GM18858 (cell line): Measurements from ENCODE around the gene RYR1.
"Not testable (repeated sequence)": the region's sequence is repeated elsewhere in the genome, so short reads cannot be mapped to it uniquely, and the experiment has no call there.

Experiments
- ATAC-seq: cut with Tn5 transposase; IDR thresholded peaks from one replicate; pipeline ENCODE4 v1.9.1; 2021; ENCODE audit not compliant: unreplicated experiment

RYR1 gene

DNA sequence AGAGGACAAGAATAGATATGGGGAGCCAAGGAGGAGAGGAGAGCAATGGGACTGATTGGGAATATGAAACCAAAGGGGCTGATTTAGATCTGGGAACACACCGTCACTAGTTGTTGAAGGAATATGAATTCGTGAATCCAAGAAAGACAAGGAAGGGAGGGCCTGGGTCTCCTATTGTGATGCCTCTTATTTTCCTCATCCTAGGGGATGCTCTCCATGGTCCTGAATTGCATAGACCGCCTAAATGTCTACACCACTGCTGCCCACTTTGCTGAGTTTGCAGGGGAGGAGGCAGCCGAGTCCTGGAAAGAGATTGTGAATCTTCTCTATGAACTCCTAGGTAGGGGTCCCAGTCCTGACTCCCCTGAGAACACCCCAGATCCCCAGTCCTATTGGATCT, 21.5 kb downstream of the RYR1 start:
- ATAC-seq = no peak

GRCh38 chr19:38457202-38457601, 23.7 kb downstream of the RYR1 start:
- no peak for ATAC-seq

GRCh38 chr19:38457690-38458405, 24.4 kb downstream of the RYR1 start:
- ATAC-seq = no peak

GRCh38 chr19:38458991-38459390, 25.5 kb downstream of the RYR1 start:
- ATAC-seq = no peak

- no peak for ATAC-seq
These were observed 29.9 kb downstream of the RYR1 start for GRCh38 chr19:38463365-38463764.

GRCh38 chr19:38464421-38465082, 31.1 kb downstream of the RYR1 start:
- no peak for ATAC-seq

DNA sequence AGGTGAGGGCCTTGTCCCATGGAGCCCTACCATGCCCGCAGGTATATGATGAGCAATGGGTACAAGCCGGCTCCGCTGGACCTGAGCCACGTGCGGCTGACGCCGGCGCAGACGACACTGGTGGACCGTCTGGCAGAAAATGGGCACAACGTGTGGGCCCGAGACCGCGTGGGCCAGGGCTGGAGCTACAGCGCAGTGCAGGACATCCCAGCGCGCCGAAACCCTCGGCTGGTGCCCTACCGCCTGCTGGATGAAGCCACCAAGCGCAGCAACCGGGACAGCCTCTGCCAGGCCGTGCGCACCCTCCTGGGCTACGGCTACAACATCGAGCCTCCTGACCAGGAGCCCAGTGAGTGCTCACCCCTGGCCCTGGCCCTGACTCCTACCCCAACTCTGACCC, 32.6 kb downstream of the RYR1 start:
- no peak for ATAC-seq

- no peak for ATAC-seq
These were observed 34.3 kb downstream of the RYR1 start for GRCh38 chr19:38467541-38468525.

DNA sequence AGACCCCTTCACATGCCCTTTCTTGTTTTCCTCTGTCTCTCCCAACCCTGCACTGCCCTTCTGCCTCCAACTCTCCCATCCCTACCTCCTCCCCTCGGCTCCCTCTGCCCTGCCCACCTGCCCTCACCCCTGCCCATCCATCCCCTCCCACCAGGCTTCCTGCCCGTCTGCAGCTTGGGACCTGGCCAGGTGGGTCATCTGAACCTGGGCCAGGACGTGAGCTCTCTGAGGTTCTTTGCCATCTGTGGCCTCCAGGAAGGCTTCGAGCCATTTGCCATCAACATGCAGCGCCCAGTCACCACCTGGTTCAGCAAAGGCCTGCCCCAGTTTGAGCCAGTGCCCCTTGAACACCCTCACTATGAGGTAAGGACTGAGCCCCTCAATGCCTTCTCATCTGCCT, 35.7 kb downstream of the RYR1 start:
- ATAC-seq = no peak

- no peak for ATAC-seq
These were observed 37.4 kb downstream of the RYR1 start for GRCh38 chr19:38470788-38471480.

- ATAC-seq = not testable (repeated sequence)
These were observed 39.2 kb downstream of the RYR1 start for GRCh38 chr19:38472725-38473124.

DNA sequence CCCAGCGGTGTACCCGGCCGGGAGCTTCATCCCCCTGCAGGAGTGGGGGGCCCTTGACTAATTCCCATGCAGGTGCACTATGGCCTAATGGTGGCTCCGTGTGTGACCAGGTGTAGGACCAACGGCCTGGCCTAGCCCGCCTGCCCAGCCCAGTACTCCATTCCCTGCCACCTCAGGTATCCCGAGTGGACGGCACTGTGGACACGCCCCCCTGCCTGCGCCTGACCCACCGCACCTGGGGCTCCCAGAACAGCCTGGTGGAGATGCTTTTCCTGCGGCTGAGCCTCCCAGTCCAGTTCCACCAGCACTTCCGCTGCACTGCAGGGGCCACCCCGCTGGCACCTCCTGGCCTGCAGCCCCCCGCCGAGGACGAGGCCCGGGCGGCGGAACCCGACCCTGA, 39.7 kb downstream of the RYR1 start:
- ATAC-seq = no peak

GRCh38 chr19:38475176-38475575, 41.7 kb downstream of the RYR1 start:
- ATAC-seq = no peak

DNA sequence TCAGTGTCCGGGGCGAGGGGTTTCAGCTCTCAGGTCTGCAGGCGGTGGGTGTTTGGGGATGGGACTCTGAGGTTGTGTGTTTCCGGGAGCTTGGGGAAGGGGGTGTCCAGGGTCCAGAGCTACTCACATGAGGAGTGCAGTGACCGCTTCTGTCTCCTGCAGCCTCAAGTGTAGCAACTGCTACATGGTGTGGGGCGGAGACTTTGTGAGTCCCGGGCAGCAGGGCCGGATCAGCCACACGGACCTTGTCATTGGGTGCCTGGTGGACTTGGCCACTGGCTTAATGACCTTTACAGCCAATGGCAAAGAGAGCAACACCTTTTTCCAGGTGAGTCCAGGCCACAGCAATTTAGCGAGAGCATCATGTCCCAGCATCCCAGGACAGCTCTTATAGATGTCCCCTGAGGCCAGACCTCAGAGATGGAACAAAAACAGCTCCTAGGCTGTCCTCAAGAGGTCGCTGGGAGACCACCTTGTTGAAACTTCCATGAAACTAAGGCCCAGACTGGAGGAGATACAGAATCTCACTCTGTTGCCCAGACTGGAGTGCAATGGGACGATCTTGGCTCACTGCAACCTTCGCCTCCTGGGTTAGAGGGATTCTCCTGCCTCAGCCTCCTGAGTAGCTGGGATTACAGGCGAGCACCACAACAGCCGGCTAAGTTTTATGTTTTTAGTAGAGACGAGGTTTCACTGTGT, 44.9 kb downstream of the RYR1 start:
- no peak for ATAC-seq

DNA sequence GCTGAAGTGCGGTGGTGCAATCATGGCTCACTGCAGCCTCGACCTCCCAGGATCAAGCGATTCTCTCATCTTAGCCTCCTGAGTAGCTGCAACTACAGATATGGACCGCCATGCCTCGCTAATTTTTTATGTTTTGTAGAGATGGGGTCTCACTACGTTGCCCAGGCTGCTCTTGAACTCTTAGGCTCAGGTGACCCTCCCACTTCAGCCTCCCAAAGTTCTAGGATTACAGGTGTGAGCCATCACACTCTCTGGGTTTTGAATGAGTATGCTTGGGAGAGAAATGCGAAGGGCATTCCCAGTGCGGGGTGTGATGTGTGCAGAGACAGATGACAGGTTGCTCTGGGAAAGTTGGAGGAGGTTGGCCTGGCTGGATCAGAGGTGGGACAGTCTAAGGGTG, 49.0 kb downstream of the RYR1 start:
- ATAC-seq = no peak

GRCh38 chr19:38483016-38483630, 49.6 kb downstream of the RYR1 start:
- ATAC-seq = no peak

DNA sequence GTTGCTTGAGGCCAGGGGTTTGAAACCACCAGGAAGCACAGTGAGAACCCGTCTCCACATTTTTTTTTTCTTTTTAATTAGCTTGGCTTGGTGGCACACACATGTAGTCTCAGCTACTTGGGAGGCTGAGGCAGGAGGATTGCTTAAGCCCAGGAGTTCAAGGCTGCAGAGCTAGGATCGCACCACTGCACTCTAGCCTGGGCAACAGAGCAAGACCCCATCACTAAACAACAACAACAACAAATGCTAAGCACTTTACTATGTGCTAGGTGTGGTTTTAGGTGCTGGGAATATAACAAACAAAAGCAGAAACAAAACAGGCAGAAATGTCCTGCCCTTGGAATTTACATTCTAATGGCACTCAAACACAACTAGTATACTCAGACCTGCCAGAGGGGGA, 51.3 kb downstream of the RYR1 start:
- ATAC-seq = no peak

- ATAC-seq = no peak
These were observed 52.2 kb downstream of the RYR1 start for GRCh38 chr19:38485541-38486285.

GRCh38 chr19:38486731-38487336, 53.3 kb downstream of the RYR1 start:
- ATAC-seq = no peak
